Thymus (tissue), 11 donors: ENCODE measurements around the gene ALG12. TPM values are rescaled to one million over a fixed set of nuclear protein-coding genes. Genes with fewer than 3 reads are reported as not detected.

Experiments
- DNase-seq, 9 donors: peaks; one replicate each; pipeline ENCODE4 v3.0.0-alpha.2; 2013; ENCODE audit warnings: low spot score in 9 of 9, low read depth in 6 of 9, missing footprints in 1 of 9
- H3K27ac ChIP-seq, 2 donors: one replicate each; pipeline ENCODE4 v1.5.1; 2013; ENCODE audit warnings: control low read depth in 1 of 2, low read depth in 1 of 2, low read length in 1 of 2, mild to moderate bottlenecking in 1 of 2, moderate library complexity in 1 of 2
- H3K27me3 ChIP-seq, 2 donors: one replicate each; pipeline ENCODE4 v1.5.1; 2013; ENCODE audit warnings: low read length in 1 of 2; ENCODE audit not compliant: control insufficient read depth in 2 of 2, insufficient read depth in 1 of 2
- H3K36me3 ChIP-seq, 2 donors: one replicate each; pipeline ENCODE4 v1.5.1; 2013; ENCODE audit warnings: low read length in 1 of 2, mild to moderate bottlenecking in 1 of 2, moderate library complexity in 1 of 2; ENCODE audit not compliant: control insufficient read depth in 2 of 2, insufficient read depth in 2 of 2
- H3K4me1 ChIP-seq, 2 donors: one replicate each; pipeline ENCODE4 v1.5.1; 2013; ENCODE audit warnings: low read length in 2 of 2; ENCODE audit not compliant: control insufficient read depth in 2 of 2, insufficient read depth in 2 of 2
- H3K4me3 ChIP-seq, 2 donors: one replicate each; pipeline ENCODE4 v1.5.1; 2013; ENCODE audit warnings: low read length in 2 of 2, control low read depth in 1 of 2, mild to moderate bottlenecking in 1 of 2
- H3K9me3 ChIP-seq, 2 donors: one replicate each; pipeline ENCODE4 v1.5.1; 2013; ENCODE audit warnings: low read length in 1 of 2, mild to moderate bottlenecking in 1 of 2; ENCODE audit not compliant: control insufficient read depth in 2 of 2, insufficient read depth in 1 of 2
- WGBS: extraction: QIAGEN DNeasy Blood & Tissue Kit; methylation state at CpG from one replicate; pipeline ENCODE4 v1.1.7; 2013; 5-methylcytosine and 5-hydroxymethylcytosine counted together
- polyA plus RNA-seq: library from polyadenylated mRNA; stranded (reverse); fragments of 200-250 nt; gene quantifications from one replicate; pipeline ENCODE4 v1.2.3, GENCODE V29; 2013
- total RNA-seq: library from RNA; stranded (reverse); fragments of 120-200 nt; gene quantifications from one replicate; pipeline ENCODE4 v1.2.4, GENCODE V29; 2013
- donor health status: healthy.

Gene ALG12
- total and polyA plus RNA-seq, 2 donors = 7.6 to 9.1 TPM

- Histone ChIP-seq H3K27me3 (no peaks in the 10 kb centered on the region), H3K4me1 (no peaks in the 10 kb centered on the region), H3K4me3 (no peak overlapping the region), H3K9me3 (peaks cover 0 to 15% of the 10 kb centered on the region in 2 donors), H3K27ac (no peak overlapping the region), H3K36me3 (peaks cover 21 to 26% of the 10 kb centered on the region in 2 donors)
- DNase-seq = no peak
- WGBS = 94% methylated on average over 4 of the region's 4 CpGs
Measured at GRCh38 chr22:49892226-49892899, 25.9 kb downstream of the ALG12 start.

- Histone ChIP-seq H3K36me3 (peaks cover 49 to 53% of the 10 kb centered on the region in 2 donors), H3K4me3 (no peak overlapping the region)
Measured at GRCh38 chr22:49889071-49889470, 29.2 kb downstream of the ALG12 start.

GRCh38 chr22:49887702-49888101 is 30.5 kb downstream of the ALG12 start:
- H3K4me1 ChIP-seq = no peaks in the 10 kb centered on the region
- 96% methylated on average over 9 of the region's 9 CpGs for WGBS
- H3K27me3 ChIP-seq = no peaks in the 10 kb centered on the region
- H3K9me3 ChIP-seq = peaks cover 0 to 13% of the 10 kb centered on the region in 2 donors
- H3K27ac ChIP-seq = no peak overlapping the region
- no peak overlapping the region for H3K4me3 ChIP-seq
- no peak for DNase-seq
- peaks cover 54 to 62% of the 10 kb centered on the region in 2 donors for H3K36me3 ChIP-seq

More at GRCh38 chr22:49889071-49889470, 29.2 kb downstream of the ALG12 start:
- Histone ChIP-seq H3K4me1 (no peaks in the 10 kb centered on the region), H3K27ac (no peak overlapping the region), H3K27me3 (no peaks in the 10 kb centered on the region), H3K9me3 (peaks cover 0 to 17% of the 10 kb centered on the region in 2 donors)
- DNase-seq = no peak
- 98% methylated on average over 5 of the region's 5 CpGs for WGBS

GRCh38 chr22:49887064-49887451 is 31.2 kb downstream of the ALG12 start:
- DNase-seq = no peak
- H3K36me3 ChIP-seq = peaks cover 51 to 59% of the 10 kb centered on the region in 2 donors
- no peak overlapping the region for H3K4me3 ChIP-seq
- H3K27ac ChIP-seq = no peak overlapping the region
- no peaks in the 10 kb centered on the region for H3K27me3 ChIP-seq
- H3K9me3 ChIP-seq = peaks cover 0 to 13% of the 10 kb centered on the region in 2 donors
- no peaks in the 10 kb centered on the region for H3K4me1 ChIP-seq
- WGBS = 97% methylated on average over 14 of the region's 14 CpGs

- 98% methylated on average over 41 of the region's 41 CpGs for WGBS
- H3K9me3 ChIP-seq = peaks cover 0 to 13% of the 10 kb centered on the region in 2 donors
- H3K36me3 ChIP-seq = peaks cover 51 to 59% of the 10 kb centered on the region in 2 donors
- no peak overlapping the region for H3K4me3 ChIP-seq
- no peak for DNase-seq
- H3K4me1 ChIP-seq = peaks cover 0 to 2% of the 10 kb centered on the region in 2 donors
- no peak overlapping the region for H3K27ac ChIP-seq
- no peaks in the 10 kb centered on the region for H3K27me3 ChIP-seq
Measured at GRCh38 chr22:49886346-49887063, 31.7 kb downstream of the ALG12 start.

GRCh38 chr22:49885881-49886280 is 32.4 kb downstream of the ALG12 start:
- Histone ChIP-seq H3K27ac (no peak overlapping the region), H3K4me1 (peaks cover 0 to 3% of the 10 kb centered on the region in 2 donors), H3K9me3 (peaks cover 0 to 13% of the 10 kb centered on the region in 2 donors), H3K27me3 (no peaks in the 10 kb centered on the region), H3K36me3 (peaks cover 51 to 59% of the 10 kb centered on the region in 2 donors), H3K4me3 (no peak overlapping the region)
- 98% methylated on average over 35 of the region's 35 CpGs for WGBS
- DNase-seq = no peak

- Histone ChIP-seq H3K27ac (no peak overlapping the region), H3K4me1 (peaks cover 0 to 6% of the 10 kb centered on the region in 2 donors), H3K36me3 (peaks cover 51 to 56% of the 10 kb centered on the region in 2 donors), H3K4me3 (no peak overlapping the region), H3K9me3 (peaks cover 0 to 13% of the 10 kb centered on the region in 2 donors), H3K27me3 (no peaks in the 10 kb centered on the region)
- no peak for DNase-seq
- 97% methylated on average over 17 of the region's 17 CpGs for WGBS
Measured at GRCh38 chr22:49885281-49885680, 33.0 kb downstream of the ALG12 start.

- Histone ChIP-seq H3K27ac (no peak overlapping the region), H3K9me3 (peaks cover 0 to 12% of the 10 kb centered on the region in 2 donors), H3K27me3 (no peaks in the 10 kb centered on the region), H3K4me1 (peaks cover 0 to 10% of the 10 kb centered on the region in 2 donors), H3K36me3 (peaks cover 50 to 52% of the 10 kb centered on the region in 2 donors), H3K4me3 (no peak overlapping the region)
- no peak for DNase-seq
- 94% methylated on average over 31 of the region's 31 CpGs for WGBS
Measured at GRCh38 chr22:49884503-49885260, 33.6 kb downstream of the ALG12 start.
